Measurements from ENCODE around the gene DTNB. TPM values are rescaled to one million over a fixed set of nuclear protein-coding genes. Genes with fewer than 3 reads are reported as not detected.

DTNB gene
- total RNA-seq, 2 experiments from 2014 or later = 27.3 to 29.1 TPM

DNA sequence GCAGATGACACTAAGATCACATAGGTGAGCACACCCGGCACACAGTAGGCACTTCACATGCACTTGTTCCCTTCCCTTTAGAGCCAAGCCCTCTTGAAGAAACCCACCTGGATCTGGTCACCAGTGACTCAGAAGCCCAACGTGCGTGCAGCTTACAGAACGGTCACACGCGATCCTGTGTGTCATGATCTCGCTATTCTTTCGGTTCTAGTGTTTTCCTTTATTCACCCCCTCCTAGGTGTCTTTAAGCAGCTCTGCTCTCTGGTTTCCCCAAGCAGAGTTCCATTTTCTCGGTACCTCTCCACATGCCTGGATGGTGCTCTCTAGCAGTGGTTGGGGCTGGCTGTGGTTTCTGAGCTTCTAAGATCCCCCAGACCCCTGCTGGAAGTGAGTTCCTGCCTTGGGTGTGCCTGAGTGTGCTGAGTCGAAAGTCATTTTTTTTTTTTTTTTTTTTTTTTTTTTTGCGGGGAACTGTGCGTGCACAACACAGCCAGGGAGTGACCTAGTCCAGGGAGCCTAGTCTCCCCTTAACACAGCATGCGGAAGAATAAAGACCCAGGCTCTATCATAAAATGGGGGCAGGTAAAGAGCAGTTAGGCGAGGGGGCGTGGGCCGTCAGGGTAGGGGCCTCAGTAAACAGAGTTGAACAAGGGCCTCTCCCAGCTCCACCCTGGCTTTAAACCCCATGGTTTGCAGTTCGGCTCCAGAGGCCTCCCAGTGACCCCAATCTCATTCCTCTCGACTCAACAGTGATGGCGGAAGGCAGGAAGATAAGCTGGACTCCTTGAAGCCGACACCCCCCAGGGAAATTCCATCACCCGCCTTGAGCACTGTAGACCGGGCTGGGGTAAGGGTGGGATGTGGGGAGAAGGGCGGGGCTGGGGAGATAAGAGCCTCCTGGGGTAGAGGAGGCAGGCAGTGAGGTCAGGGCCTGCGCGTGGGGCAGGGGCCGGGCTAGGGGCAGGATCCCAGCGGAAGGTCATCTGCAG is 301.8 kb downstream of the DTNB start:
- Mint-ChIP-seq H3K27me3 (no peaks in the 10 kb centered on the region), H3K4me1 (ENCODE audit: low read depth) (peaks cover 10% of the 10 kb centered on the region), H3K36me3 (ENCODE audit: low read depth) (no peaks in the 10 kb centered on the region), H3K9me3 (no peaks in the 10 kb centered on the region), H3K4me3 (no peak overlapping the region), H3K27ac (no peak overlapping the region)
- ATAC-seq (no peak), DNase-seq (no peak)
- ChIA-PET POLR2A (interaction anchor here (0.6 to 1.0 kb wide), 3 partner anchors 9 to 70 kb away, joined by 3 to 4 read pairs (median 3); no protein-coding TSS in a partner anchor), CTCF (interaction anchor here (1.0 to 10.7 kb wide), 4 partner anchors 9 to 62 kb away, joined by 3 to 121 read pairs (median 4); no protein-coding TSS in a partner anchor)
- intact Hi-C loops (cut with micrococcal nuclease) = no loop called here
- TF ChIP-seq, protein P1, sequence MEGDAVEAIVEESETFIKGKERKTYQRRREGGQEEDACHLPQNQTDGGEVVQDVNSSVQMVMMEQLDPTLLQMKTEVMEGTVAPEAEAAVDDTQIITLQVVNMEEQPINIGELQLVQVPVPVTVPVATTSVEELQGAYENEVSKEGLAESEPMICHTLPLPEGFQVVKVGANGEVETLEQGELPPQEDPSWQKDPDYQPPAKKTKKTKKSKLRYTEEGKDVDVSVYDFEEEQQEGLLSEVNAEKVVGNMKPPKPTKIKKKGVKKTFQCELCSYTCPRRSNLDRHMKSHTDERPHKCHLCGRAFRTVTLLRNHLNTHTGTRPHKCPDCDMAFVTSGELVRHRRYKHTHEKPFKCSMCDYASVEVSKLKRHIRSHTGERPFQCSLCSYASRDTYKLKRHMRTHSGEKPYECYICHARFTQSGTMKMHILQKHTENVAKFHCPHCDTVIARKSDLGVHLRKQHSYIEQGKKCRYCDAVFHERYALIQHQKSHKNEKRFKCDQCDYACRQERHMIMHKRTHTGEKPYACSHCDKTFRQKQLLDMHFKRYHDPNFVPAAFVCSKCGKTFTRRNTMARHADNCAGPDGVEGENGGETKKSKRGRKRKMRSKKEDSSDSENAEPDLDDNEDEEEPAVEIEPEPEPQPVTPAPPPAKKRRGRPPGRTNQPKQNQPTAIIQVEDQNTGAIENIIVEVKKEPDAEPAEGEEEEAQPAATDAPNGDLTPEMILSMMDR (IDR thresholded peaks at IDR 0.05) = no peak

DNA sequence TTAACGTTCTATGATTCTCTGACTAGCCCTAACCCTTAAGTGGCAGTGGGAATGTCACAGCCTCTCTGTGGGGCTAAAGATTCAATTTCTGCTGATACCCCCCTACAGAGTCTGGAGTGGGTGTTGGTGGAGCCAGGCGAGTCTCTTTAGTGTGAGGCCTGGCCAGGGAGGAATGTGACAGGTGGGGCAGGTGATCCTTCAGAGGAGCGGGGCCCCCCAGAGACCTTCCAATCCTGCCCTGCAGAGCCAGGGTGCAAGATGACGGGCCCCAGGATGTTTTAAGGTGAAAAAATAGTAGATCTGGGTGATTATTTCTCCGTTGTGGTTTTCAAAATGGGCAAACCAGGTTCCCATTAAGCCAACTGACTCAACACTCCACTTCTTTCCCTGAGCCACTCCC is 303.5 kb downstream of the DTNB start:
- H3K27me3 Mint-ChIP-seq = no peaks in the 10 kb centered on the region
- no peaks in the 10 kb centered on the region for H3K9me3 Mint-ChIP-seq
- ATAC-seq = no peak
- H3K27ac Mint-ChIP-seq = no peak overlapping the region
- DNase-seq = no peak
- TF ChIP-seq, protein P1 (IDR thresholded peaks at IDR 0.05) = no peak
- intact Hi-C loops (cut with micrococcal nuclease) = no loop called here
- CTCF ChIA-PET = interaction anchor here (1.7 kb wide), 1 partner anchor 27 kb away, joined by 4 read pairs; the partner anchor contains the start of gene DNMT3A
- H3K4me1 Mint-ChIP-seq (ENCODE audit: low read depth) = peaks cover 3% of the 10 kb centered on the region
- H3K4me3 Mint-ChIP-seq = no peak overlapping the region
- H3K36me3 Mint-ChIP-seq (ENCODE audit: low read depth) = no peaks in the 10 kb centered on the region
- POLR2A ChIA-PET = interaction anchor here (0.6 kb wide), 1 partner anchor 84 kb away, joined by 3 read pairs; no protein-coding TSS in a partner anchor

DNA sequence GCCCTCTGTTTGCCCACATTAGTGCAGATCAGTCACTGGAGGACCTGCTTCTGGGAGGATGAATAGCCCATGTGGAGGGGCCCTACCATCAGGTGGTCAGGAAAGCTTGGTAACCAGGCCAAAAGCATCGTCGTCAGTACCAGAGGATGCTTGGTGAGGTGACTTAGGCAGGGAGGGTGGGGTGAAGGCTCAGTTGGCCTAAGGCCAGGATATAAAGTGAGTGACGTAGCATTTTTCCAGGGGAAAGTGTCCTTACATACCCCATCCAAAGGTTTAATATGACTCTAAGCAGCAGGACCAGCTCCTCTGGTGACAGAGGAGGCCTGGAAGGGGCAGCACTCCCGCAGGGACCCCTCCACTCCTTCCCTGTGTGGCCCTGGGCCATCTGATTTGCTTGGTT is 303.9 kb downstream of the DTNB start:
- Mint-ChIP-seq H3K9me3 (no peaks in the 10 kb centered on the region), H3K27ac (no peak overlapping the region), H3K27me3 (no peaks in the 10 kb centered on the region), H3K36me3 (ENCODE audit: low read depth) (no peaks in the 10 kb centered on the region), H3K4me3 (no peak overlapping the region), H3K4me1 (ENCODE audit: low read depth) (peaks cover 3% of the 10 kb centered on the region)
- ChIA-PET CTCF (interaction anchor here (1.7 kb wide), 1 partner anchor 27 kb away, joined by 4 read pairs; the partner anchor contains the start of gene DNMT3A), POLR2A (interaction anchor here (1.3 kb wide), 1 partner anchor 80 kb away, joined by 3 read pairs; no protein-coding TSS in a partner anchor)
- DNase-seq (no peak), ATAC-seq (no peak)
- intact Hi-C loops (cut with micrococcal nuclease) = no loop called here
- TF ChIP-seq, protein P1 (IDR thresholded peaks at IDR 0.05) = no peak

DNA sequence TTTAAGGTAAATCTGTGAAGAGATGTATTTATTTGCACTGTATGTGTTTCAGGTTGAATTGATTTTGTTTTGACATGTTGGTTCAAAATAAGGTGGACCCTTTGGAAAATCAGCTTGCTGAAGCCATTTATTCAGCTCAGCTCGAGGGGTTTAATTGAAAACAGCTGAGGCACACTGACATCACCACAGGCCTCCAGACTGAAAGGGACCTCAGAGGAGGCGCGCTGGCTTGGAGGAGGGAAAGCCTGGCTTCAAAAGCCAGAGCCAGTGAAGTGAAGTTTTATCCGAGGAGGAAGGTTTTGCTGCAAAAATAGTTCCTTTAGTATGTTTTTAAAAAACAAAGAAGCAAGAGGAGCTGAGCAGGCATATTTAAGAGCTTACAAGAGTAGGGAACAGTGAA is 304.7 kb downstream of the DTNB start:
- Mint-ChIP-seq H3K36me3 (ENCODE audit: low read depth) (no peaks in the 10 kb centered on the region), H3K27me3 (no peaks in the 10 kb centered on the region), H3K4me3 (no peak overlapping the region), H3K9me3 (no peaks in the 10 kb centered on the region), H3K27ac (no peak overlapping the region), H3K4me1 (ENCODE audit: low read depth) (peaks cover 5% of the 10 kb centered on the region)
- ChIA-PET CTCF (interaction anchor here (1.7 kb wide), 1 partner anchor 26 kb away, joined by 4 read pairs; the partner anchor contains the start of gene DNMT3A), POLR2A (interaction anchor here (1.3 to 1.6 kb wide), 2 partner anchors 21 to 80 kb away, joined by 3 to 5 read pairs; no protein-coding TSS in a partner anchor)
- TF ChIP-seq, protein P1 (IDR thresholded peaks at IDR 0.05) = no peak
- no peak for ATAC-seq
- no peak for DNase-seq
- intact Hi-C loops (cut with micrococcal nuclease) = no loop called here
